ENCODE data around the gene PWWP3B.
"Not testable (repeated sequence)": the region's sequence is repeated elsewhere in the genome, so short reads cannot be mapped to it uniquely, and the experiment has no call there.

The PWWP3B gene

DNA sequence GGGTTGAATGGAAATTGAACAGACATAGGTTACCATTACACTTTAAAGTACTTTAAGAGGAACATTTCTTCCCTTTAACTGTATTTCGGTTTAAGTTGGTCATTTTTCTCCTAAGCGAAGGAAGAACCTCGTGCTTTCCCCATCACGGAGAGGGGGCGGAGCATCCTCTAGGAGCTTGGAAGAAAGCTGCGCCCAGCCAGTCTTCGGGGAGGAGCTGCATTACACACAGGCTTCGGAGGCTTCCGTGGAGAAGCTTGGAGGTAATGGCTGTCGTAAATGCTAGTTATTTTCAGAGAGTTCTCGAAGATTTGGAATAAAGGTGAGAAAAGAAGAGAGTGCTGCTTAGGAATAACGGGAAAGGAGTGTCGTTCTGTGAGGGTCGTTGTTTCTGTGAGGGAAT, at the start of gene PWWP3B:
Gene PWWP3B (plus strand): TSS at position 199 of the 400 bp plus-strand sequence. CDS start 37,128 bp downstream, outside the sequence.
- DNase-seq (ENCODE audit: low read depth in 1 of 2, low spot score in 1 of 2), result no peak

DNA sequence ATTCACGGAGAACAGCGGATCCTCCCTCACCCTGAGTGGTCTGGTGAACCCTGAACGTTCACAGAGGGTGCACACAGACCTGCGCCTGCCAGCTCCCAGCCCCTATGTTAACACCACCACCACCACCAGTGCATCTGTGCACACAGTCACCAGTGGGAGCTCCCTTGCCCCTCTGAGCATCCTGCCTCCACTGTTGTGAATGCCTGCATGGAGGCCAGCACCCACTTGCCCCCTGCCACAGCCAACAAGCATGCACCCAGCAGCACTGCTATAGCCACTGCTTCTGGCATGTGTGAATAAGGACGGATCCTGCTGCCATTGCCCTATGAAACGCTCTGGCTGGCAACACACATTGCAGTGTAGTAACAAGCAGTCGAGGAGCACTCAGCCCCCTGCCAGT, 29.1 kb upstream of the PWWP3B start:
- DNase-seq (ENCODE audit: low read depth in 1 of 2, low spot score in 1 of 2), result no peak

DNA sequence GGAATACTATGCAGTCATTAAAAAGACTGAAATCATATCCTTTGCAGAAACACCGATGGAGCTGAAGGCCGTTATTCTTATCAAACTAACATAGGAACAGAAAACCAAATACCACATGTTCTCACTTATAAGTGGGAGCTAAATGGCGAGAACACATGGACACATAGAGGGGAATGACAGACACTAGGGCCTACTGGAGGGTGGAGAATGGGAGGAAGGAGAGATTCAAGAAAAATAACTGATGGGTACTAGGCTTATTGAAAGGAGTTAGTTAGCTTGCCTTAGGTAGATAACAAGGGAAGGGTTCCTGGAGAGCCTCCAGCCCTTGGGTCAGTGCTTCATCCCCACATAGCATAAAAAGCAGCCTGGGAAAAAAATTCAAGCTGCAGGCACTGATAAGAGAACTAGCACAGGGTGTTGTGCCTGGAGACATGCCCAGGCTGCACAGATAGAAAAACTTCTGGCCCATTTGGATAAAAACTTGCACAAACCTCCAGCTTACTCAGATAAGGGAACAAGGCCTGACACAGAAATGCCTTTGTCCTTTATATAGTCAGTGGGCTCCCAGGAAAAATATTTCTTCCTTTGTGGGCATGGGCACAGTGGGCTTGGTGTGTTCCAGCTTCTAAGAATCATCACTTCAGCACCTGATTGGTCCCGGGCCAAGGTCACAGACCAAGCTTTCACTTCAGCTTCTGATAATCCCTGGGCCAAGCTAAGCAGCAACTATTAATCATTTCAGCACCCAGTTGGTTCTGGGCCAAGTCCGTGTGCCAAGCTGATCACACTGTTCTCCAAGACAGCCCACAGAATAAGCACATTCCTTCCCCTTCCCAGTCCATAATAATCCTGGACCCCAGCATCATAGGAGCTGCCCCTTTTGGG, 23.1 kb upstream of the PWWP3B start:
- no peak for DNase-seq (ENCODE audit: low read depth in 1 of 2, low spot score in 1 of 2)

DNA sequence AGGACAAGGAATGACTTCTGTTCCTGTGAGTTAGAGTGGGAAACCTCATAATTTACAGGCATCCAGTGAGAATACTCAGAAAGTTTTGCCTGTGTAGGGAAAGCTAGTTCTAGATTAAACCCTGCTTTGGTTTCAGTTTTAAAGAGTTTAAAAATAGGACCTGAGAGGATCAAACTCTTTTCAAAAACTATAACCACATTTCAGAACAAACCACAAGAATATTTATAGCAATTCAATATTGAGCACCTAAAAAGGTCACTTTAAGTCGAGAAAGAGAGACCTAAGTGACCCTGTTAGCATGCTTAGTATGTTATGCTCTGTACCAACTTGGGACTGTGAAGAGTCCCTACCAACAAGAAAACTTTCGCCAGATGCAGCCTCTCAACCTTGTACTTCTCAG, 17.4 kb upstream of the PWWP3B start:
- DNase-seq (ENCODE audit: low read depth in 1 of 2, low spot score in 1 of 2), result no peak

DNA sequence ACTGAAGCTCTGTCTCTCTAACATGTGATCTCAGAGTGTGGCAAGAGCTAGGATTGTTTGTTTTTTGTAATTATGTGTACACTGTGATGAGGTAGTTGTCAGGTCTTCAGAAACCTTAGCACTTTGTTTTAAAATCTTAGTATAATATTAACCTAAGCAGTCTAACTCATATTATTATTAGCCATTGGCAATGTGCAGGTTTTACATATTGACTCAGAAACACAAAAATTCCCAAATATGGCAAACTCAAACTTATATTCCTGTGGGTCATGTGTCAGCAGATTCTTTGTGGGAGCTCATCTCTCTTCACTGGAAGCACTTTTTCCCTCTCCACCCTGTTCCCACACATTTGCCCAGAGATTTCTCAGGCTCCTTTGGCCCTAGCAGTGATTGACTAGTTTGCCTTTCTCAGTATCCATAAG, 8.2 kb upstream of the PWWP3B start:
- DNase-seq (ENCODE audit: low read depth in 1 of 2, low spot score in 1 of 2), result no peak

DNA sequence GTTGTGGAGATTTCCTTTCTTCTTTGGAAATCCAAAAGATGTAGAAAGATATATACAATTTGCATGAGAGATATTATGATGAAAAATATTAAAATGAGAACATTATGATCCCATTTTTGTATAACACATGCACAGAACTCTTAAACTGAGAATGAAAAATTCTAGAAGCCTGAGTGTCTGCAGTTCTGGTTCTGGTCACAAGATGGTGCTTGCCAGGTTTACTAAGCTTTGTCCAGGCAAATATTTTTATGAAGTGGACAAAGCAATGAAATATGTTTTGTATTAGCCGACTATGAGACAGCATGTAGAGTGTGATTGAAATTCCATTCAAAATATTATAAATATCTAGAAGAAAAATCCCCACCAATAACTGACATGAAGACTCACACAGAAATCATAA, 2.2 kb downstream of the PWWP3B start:
- DNase-seq (ENCODE audit: low read depth in 1 of 2, low spot score in 1 of 2), result no peak

DNA sequence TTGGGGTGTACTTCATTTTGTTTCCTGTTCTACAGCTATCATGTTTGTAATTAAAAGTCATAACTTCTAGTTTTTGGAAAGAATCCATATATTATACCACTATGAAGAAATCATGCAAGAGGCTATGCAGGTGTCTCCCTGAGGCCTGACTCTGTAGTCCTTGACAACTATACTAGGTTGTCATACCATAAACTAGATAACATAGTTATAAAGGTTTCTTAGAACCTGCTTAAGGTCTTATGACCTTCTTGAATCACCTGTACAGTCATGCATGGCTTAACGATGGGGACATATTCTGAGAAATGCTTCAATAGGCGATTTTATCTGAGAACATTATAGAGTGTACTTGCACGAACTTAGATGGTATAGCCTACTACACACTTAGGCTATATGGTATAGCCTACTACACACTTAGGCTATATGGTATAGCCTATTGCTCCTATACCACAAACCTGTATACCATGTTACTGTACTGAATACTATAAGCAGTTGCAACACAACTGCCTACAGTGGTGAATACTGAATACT, 3.3 kb downstream of the PWWP3B start:
- no peak for DNase-seq (ENCODE audit: low read depth in 1 of 2, low spot score in 1 of 2)

DNA sequence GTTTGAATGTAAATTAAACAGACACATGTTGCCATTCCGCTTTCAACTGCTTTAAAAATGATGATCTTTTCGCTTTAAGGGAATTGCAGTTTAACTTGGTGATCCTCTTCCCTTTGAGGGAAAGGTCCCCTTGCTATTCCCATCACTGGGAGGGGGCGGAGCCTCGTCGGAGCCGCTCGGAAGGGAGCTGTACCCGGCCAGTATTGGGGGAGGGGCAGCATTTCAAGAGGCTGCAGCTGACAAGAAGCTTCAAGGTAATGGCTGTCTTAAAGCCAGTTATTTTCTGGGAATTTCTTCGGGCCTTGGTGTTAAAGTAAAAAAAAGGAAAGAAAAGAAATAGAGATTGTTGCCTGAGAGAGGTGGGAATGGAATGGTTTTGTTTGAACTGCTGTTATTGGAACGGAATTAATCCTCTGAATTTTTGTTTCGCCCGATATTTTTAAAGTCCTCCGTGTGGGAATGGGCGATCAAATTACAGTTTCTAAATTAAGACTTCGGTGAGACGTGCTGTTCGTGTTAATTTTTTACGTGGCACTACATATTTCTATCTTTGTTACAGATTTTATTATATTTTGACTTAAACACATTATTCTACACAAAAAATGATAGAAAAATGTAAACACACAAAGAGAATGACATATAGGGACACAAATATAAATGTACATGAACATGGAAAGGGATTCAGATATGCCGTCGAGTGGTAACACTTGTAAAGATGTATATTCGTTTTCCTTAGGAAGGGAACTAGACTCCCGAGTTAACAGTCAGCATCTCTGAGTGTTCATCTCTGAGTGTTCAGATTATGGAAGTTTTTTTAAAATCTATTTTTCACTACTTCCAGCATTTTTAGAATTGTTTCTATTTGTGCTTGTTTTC, 9.2 kb downstream of the PWWP3B start:
- DNase-seq (ENCODE audit: low read depth in 1 of 2, low spot score in 1 of 2), result no peak

DNA sequence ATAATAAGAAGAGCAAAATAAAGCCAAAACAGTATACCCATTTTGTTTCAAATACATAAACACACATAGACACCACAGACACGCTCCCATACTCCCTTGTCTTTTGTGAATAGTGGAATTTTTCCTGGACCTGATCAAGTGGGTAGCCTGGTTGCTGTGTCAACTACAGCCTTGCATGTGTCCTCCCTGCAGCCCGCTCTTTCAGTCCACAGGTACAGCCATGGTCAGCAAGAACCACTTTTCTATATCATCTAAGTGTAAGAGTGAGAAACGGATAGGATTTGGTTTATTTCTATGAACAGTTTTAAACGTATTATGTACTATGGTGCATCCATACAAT, 9.8 kb downstream of the PWWP3B start:
- no peak for DNase-seq (ENCODE audit: low read depth in 1 of 2, low spot score in 1 of 2)

DNA sequence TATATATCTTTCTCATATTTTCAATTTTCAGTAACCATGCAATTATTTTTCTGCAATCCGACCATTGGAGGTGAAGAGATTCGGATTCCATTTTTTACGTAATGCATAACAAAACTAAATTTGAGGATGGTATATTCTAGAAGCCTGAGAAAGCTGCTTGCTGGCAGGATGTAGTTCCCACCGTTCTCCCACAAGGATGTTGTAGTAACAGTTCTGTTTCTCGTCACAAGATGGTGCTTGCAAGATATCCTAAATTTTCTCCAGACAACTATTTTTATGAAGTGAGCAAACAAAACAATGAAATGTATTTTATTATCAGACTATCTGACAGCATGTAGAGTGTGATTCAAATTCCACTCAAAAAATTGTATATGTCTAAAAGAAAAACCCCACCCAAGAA, 10.7 kb downstream of the PWWP3B start:
- no peak for DNase-seq (ENCODE audit: low read depth in 1 of 2, low spot score in 1 of 2)

DNA sequence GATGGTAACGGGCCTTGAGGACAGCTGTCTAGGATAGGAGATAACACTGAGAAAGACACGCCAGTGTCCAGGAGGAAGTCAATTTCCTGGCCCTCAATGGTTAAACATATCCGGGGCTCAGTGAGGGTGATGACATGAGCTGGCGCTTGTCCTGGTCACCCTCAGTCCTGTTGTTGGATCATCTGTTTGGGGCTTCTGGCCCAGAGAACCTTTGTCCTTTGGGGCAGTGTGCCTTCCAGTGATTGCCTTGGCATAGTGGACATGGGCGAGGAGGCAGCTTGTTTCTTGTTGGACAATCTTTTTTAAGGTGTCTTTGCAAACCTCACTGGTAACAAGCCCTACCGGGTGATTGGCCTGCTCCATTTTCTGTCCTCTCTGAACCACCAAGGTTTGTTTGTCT, 15.6 kb downstream of the PWWP3B start:
- not testable (repeated sequence) for DNase-seq (ENCODE audit: low read depth in 1 of 2, low spot score in 1 of 2)

DNA sequence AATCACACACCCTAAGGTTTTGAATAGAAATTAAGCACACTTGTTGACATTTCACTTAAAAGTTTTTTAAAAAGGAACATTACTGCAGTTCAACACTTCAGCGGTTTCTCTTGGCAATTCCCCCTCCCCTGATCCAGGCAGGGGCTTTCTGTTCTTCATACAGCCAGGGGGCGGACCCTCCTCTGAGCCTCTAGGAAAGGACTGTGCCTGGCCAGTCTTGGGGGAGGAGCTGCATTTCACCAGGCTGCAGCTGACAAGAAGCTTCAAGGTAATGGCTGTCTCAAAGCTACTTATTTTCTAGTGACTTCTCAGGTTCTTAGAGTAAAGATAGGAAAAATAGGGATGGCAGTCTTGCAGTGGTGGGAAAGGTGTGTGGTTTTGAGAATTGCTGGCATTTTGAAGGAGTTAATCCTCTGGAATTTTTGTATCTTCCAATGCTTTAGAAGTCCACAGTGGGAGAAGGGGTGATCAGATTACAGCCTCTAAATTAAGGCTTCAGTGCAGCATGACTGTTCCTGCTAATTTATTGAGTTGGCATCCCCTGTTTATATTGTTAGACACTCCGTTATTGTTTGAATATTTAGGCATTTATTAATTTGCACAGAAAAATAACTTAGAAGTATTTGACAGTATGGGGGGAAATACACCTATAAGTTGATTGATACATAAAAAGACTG, 33.5 kb downstream of the PWWP3B start:
- DNase-seq (ENCODE audit: low read depth in 1 of 2, low spot score in 1 of 2), result no peak

DNA sequence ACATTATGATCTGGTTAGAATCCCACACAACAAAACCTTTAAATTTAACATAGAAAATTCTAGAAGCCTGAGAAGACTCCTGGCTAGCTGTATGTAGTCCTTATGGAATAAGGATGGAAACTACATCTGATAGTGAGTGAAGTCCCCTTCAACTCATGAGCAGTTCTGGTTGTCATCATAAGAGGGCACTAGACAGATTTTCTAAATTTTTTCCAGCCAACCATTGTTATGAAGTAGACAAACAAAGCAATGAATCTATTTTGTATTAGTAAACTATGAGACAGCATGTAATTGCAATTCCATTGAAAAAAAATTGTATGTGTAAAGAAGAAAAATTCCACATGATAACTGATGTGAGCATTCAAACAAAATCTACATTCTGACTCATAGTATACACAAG, 35.2 kb downstream of the PWWP3B start:
- no peak for DNase-seq (ENCODE audit: low read depth in 1 of 2, low spot score in 1 of 2)

DNA sequence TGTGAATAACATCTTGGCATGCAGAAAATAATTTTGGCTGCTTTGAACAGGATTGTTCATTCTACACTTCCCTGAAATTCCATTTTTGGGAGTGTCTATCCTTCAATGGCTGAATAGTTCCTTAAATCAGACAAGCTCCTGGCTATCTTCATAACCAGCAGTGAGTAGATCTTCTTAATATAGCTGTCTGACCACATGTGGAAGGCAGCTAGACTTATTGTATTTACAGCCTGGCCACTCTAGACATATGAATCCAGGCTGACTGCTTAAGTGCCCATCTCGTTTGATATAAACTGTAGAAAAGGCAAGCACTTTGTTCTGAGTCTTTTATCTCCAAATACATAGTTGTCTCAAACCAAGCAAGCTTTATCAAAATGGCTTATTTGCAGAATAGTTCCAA, 40.0 kb downstream of the PWWP3B start:
- no peak for DNase-seq (ENCODE audit: low read depth in 1 of 2, low spot score in 1 of 2)
